ENCODE measurements around the gene KCMF1. TPM values are rescaled to one million over a fixed set of nuclear protein-coding genes. Genes with fewer than 3 reads are reported as not detected.

The KCMF1 gene
- total RNA-seq, 1 experiment from 2014 or later, result 71.5 TPM

DNA sequence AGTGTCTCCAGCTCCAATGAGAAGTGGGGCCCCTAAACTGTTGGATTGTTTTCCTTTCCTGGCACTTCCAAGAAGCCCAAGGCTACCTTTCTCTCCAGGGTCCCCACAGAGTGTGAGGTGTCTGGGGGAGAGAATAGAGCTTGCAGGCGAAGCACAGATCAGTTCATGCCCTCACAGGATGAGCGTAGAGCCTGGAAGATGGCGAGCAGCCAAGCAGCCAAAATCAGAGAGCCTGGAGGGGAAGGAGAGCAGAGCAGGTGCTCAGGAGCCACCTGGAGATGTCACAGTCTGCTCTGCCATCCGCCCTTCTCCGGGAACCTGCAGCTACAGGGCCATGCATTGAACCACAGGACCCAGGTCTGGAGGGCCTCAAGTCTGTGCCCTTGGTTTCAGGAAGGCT, 107.6 kb downstream of the KCMF1 start:
- no peak for DNase-seq (ENCODE audit: low read depth)

DNA sequence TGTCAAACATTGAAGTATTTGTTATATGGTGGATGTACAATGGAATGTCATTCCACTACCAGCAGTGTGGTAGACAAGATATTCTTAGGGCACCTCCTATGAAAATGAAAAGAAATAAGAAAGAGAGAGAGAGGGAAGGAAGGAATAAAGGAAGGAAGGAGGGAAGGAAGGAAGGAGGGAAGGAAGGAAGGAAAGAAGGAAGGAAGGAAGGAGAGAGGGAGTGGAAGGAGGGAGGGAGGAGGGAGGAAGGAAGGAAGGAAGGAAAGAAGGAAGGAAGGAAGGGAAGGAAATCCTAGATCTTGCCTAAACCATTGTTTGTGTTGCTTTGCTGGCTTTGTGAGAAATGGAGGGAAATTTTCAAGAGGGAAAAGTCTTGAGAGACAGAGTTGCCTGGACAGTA, 112.1 kb downstream of the KCMF1 start:
- DNase-seq (ENCODE audit: low read depth), result no peak

DNA sequence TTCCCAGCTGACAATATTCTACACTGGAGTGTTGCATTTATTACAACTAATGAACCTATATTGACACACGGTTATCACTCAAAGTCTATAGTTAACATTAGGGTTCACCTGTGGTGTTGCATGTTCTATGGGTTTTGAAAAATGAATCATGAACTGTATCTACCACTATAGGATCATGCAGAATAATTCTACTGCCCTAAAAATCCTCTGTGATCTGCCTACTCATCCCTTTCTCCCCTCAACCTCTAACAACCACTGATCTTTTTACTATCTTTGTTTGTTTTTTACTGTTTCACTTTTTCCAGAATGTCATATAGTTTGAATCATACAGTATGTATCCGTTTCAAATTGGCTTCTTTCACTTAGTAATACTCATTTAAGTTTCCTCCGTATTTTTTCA, 114.6 kb downstream of the KCMF1 start:
- DNase-seq (ENCODE audit: low read depth), result no peak

DNA sequence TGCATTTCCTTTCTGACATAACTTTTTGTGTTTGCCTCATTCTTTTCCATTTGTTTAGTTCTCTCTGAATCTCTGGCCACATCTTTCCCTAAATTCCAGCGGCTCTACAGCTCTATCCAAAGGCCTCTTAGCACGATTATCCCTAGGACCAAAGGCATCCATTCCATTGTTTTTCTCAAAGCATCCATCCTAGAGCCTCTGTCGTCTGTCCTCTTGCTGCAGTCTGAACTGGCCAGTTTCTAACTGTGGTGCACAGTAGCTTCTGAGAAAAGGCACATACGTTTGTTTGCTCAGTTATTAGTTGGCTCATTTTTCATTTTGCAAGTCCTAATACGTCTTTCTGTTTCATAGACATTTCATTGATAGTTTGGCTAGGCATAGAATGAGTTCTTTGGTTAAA, 116.6 kb downstream of the KCMF1 start:
- no peak for DNase-seq (ENCODE audit: low read depth)

DNA sequence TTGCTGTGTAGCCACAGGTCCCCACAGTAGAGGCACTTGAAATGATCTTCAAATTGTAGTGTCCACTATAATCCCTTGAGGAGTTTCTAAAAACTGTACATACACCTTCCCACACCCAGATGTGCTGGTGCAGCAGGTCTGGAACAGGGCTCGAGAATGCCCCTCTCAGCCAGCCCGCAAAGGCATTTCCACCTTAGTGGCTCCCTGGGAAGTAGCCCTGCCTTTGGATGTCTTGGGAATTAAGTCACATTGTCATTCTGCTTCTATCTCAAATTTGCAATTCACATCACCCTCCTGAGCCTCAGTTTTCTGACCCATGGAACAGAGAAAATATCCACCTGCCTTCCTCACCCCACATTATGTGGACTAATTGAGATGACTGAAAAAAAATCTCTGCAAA, 118.0 kb downstream of the KCMF1 start:
- DNase-seq (ENCODE audit: low read depth), result no peak

DNA sequence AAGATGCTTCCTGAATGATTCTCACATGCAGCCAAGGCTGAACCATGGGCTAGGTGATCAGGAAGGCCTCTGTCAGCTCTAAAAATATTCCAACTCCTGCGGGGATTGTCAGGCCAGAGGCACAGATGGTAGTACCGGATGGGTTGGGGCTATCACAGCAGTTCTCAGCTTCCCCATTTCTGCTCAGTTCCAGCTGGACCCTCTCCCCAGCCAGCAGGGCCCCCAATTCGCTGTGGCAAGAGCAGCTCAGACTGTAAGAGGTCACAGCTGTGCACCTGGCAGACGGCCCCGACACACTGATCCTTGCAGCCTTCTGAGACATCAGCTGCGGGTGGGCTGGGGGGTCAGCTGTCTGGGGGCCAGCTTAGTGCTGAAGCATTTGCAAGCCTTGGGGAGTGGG, 118.6 kb downstream of the KCMF1 start:
- no peak for DNase-seq (ENCODE audit: low read depth)

DNA sequence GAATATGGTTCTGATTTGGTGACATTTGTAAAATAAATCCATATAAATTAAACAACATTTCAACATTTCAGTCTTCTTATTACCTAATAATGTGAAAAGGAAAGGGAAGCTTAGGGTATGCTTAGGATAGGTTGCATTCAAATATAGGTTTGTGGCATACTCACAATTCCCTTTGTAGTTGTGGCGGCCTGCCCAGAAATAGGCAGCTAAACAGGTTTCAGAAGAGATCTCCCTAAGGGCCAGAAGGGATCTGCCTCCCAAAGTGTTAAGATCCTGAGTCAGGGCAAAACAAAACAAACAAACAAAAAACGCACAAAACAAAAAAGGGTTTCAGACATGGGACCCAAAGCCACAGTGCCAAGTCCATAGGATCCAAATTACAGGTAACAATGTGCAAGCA, 120.9 kb downstream of the KCMF1 start:
- DNase-seq (ENCODE audit: low read depth), result no peak

DNA sequence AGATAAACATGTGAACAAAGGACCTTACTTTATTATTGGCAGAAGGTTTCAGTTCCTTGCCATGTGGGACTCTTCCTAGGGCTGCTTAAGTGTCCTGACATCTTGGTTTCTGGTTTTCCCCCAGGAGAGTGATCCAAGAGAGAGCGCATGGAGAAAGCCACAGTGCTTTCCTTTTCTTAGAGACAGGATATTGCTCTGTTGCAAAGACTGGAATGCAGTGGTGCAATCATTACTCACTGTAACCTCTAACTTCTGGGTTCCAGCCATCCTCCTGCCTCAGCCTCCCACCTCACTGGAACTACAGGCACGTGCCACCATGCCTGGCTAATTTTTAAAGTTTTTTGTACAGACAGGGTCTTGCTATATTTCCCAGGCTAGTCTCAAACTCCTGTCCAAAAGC, 124.1 kb downstream of the KCMF1 start:
- DNase-seq (ENCODE audit: low read depth), result no peak

DNA sequence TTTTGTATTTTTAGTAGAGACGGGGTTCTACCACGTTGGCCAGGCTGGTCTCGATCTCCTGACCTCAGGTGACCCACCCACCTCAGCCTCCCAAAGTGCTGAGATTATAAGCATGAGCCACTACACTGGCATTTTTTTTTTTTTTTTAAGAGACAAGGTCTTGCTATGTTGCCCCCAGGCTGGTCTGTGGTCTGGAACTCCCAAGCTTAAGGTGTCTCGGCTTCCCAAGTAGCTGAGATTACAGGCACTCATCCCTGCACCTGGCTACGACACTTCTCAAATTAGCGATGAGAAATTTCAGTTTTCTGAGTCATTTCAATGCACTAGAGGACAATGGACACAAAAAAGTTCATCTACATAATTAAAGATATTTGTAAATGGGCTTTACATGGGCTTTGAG, 125.7 kb downstream of the KCMF1 start:
- no peak for DNase-seq (ENCODE audit: low read depth)

DNA sequence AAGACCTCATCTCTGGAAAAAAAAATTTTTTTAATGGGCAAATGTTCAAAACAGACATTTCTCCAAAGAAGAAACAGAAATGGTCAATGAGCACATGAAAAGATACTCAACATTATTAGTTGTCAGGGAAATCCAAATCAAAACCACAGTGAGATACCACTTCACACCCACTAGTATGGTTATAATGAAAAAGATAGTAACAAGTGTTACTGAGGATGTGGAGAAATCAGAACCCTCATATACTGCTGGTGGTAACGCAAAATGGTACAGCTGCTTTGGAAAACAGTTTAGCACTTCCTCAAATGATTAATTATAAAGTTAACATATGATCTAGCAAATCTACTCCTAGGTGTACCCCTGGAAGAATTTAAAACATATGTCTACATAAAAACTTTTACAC, 133.3 kb downstream of the KCMF1 start:
- DNase-seq (ENCODE audit: low read depth), result no peak

DNA sequence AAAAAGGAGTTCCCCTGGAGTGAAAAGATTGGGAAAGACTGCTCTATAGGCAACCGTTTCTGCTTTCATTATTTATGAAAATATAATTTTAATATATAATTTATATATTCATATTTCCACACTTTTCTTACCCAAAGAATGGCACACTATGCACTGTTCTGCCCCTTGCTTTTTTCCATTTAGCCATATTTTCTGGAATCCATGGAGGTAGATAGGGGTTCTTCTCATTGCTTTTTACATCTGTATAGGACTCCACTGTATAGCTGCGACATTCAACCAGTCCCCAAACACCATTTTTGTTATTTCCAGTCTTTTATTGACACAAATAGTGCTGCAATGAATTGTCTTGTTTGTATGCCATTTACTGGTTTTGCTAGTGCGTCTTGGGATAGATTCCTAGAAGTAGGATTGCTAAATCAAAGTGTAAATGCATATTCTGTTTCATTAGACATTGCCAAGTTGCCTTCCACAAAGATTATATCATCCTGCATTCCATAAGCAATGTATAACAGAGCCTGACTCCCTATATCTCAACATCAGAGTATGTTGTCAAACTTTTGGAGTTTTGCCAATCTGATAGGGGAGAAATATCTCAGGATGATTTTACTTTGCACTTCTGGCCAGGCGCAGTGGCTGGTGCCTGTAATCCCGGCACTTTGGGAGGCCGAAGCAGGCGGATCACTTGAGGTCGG, 135.7 kb downstream of the KCMF1 start:
- peak; percentile 34 for DNase-seq (ENCODE audit: low read depth)

Other genes with a start within 250 kb of the KCMF1 start
- 4.4 and 4.7 TPM in 2 replicates for gene TRABD2A, start 90.1 kb upstream of the KCMF1 start, total RNA-seq (2014; rRNA removed; shearing (Covaris generic))
- gene TMSB10, start 65.5 kb upstream of the KCMF1 start, total RNA-seq (2014; rRNA removed; shearing (Covaris generic)), result 5,141 and 5,751 TPM in 2 replicates
- gene TCF7L1, start 162.2 kb downstream of the KCMF1 start, total RNA-seq (2014; rRNA removed; shearing (Covaris generic)), result 0.11 and 0.27 TPM in 2 replicates

Data from Daoy (cell line).